GM18507 (cell line): ENCODE results near the gene HNRNPA3.
"Not testable (repeated sequence)": the region's sequence is repeated elsewhere in the genome, so short reads cannot be mapped to it uniquely, and the experiment has no call there.

Experiments used
- DNase-seq: peaks from one replicate; pipeline ENCODE4 v3.0.0; 2011; ENCODE audit warnings: low read depth; ENCODE audit not compliant: insufficient read length; ENCODE audit errors: extremely low spot score
- FAIRE-seq: peaks from 2 replicates; lab custom pipeline; 2011; peaks lifted over from hg19 to GRCh38; lab: Jason Lieb, UNC

HNRNPA3 gene

GRCh38 chr2:177229442-177230242 lies 17.0 kb downstream of the HNRNPA3 start:
- DNase-seq (no peak), FAIRE-seq (no peak)

- FAIRE-seq (peak; percentile 9), DNase-seq (no peak)
Observed at GRCh38 chr2:177231270-177231669, 18.7 kb downstream of the HNRNPA3 start.

GRCh38 chr2:177232098-177232704 lies 19.6 kb downstream of the HNRNPA3 start:
- FAIRE-seq (no peak), DNase-seq (no peak)

GRCh38 chr2:177234267-177234666 lies 21.7 kb downstream of the HNRNPA3 start:
- FAIRE-seq: no peak

GRCh38 chr2:177235855-177236437 lies 23.4 kb downstream of the HNRNPA3 start:
- DNase-seq (no peak), FAIRE-seq (no peak)

More at GRCh38 chr2:177234267-177234666, 21.7 kb downstream of the HNRNPA3 start:
- DNase-seq: no peak

- no peak for FAIRE-seq
- no peak for DNase-seq
Observed at GRCh38 chr2:177237932-177238331, 25.3 kb downstream of the HNRNPA3 start.

- no peak for DNase-seq
- FAIRE-seq: no peak
Observed at GRCh38 chr2:177239053-177239452, 26.5 kb downstream of the HNRNPA3 start.

- DNase-seq: no peak
- peak; percentile 72 for FAIRE-seq
Observed at GRCh38 chr2:177239932-177240630, 27.5 kb downstream of the HNRNPA3 start.

GRCh38 chr2:177241711-177242120 lies 29.1 kb downstream of the HNRNPA3 start:
- no peak for FAIRE-seq
- no peak for DNase-seq

- DNase-seq: no peak
- FAIRE-seq: no peak
Observed at GRCh38 chr2:177242121-177242987, 29.8 kb downstream of the HNRNPA3 start.

- FAIRE-seq (no peak), DNase-seq (no peak)
Observed at GRCh38 chr2:177243073-177243472, 30.5 kb downstream of the HNRNPA3 start.

- no peak for FAIRE-seq
- DNase-seq: no peak
Observed at GRCh38 chr2:177243476-177243875, 30.9 kb downstream of the HNRNPA3 start.

GRCh38 chr2:177244244-177244771 lies 31.7 kb downstream of the HNRNPA3 start:
- DNase-seq (no peak), FAIRE-seq (no peak)

GRCh38 chr2:177245010-177245422 lies 32.4 kb downstream of the HNRNPA3 start:
- no peak for FAIRE-seq

GRCh38 chr2:177246000-177246399 lies 33.4 kb downstream of the HNRNPA3 start:
- FAIRE-seq: no peak
- no peak for DNase-seq

More at GRCh38 chr2:177245010-177245422, 32.4 kb downstream of the HNRNPA3 start:
- no peak for DNase-seq

- FAIRE-seq, DNase-seq: not testable (repeated sequence)
Observed at GRCh38 chr2:177246523-177247030, 34.0 kb downstream of the HNRNPA3 start.

GRCh38 chr2:177247693-177248262 lies 35.2 kb downstream of the HNRNPA3 start:
- no peak for DNase-seq
- no peak for FAIRE-seq

GRCh38 chr2:177249038-177249437 lies 36.4 kb downstream of the HNRNPA3 start:
- DNase-seq: no peak
- no peak for FAIRE-seq
